ENCODE results near the gene BRPF1.

BRPF1 gene

GRCh38 chr3:9691636-9692035 is 39.9 kb upstream of the BRPF1 start:
- TF ChIP-seq CTCF (IDR thresholded peaks at IDR 0.05): no peak
- Histone ChIP-seq H3K36me3 (peaks cover 100% of the 10 kb centered on the region), H3K27ac (no peak overlapping the region)

GRCh38 chr3:9692416-9692815 is 39.1 kb upstream of the BRPF1 start:
- H3K9me3 ChIP-seq: no peaks in the 10 kb centered on the region
- peaks cover 100% of the 10 kb centered on the region for H3K36me3 ChIP-seq
- no peak for TF ChIP-seq CTCF (IDR thresholded peaks at IDR 0.05)
- H3K27ac ChIP-seq: no peak overlapping the region
- H3K27me3 ChIP-seq: no peaks in the 10 kb centered on the region
- H3K4me1 ChIP-seq (ENCODE audit: control insufficient read depth in 1 of 2, insufficient read depth in 1 of 2, low read depth in 1 of 2, low read length in 1 of 2): no peaks in the 10 kb centered on the region
- H3K4me3 ChIP-seq (ENCODE audit: low read depth in 1 of 2, low read length in 1 of 2): no peak overlapping the region

More at GRCh38 chr3:9691636-9692035, 39.9 kb upstream of the BRPF1 start:
- H3K9me3 ChIP-seq: no peaks in the 10 kb centered on the region
- H3K4me1 ChIP-seq (ENCODE audit: control insufficient read depth in 1 of 2, insufficient read depth in 1 of 2, low read depth in 1 of 2, low read length in 1 of 2): no peaks in the 10 kb centered on the region
- no peaks in the 10 kb centered on the region for H3K27me3 ChIP-seq
- H3K4me3 ChIP-seq (ENCODE audit: low read depth in 1 of 2, low read length in 1 of 2): no peak overlapping the region

GRCh38 chr3:9695345-9695744 is 36.2 kb upstream of the BRPF1 start:
- H3K27ac ChIP-seq: no peak overlapping the region
- no peaks in the 10 kb centered on the region for H3K4me1 ChIP-seq (ENCODE audit: control insufficient read depth in 1 of 2, insufficient read depth in 1 of 2, low read depth in 1 of 2, low read length in 1 of 2)
- H3K4me3 ChIP-seq (ENCODE audit: low read depth in 1 of 2, low read length in 1 of 2): no peak overlapping the region
- no peaks in the 10 kb centered on the region for H3K9me3 ChIP-seq
- no peaks in the 10 kb centered on the region for H3K27me3 ChIP-seq
- peaks cover 100% of the 10 kb centered on the region for H3K36me3 ChIP-seq
- TF ChIP-seq CTCF (IDR thresholded peaks at IDR 0.05): no peak

GRCh38 chr3:9695746-9696145 is 35.8 kb upstream of the BRPF1 start:
- H3K36me3 ChIP-seq: peaks cover 100% of the 10 kb centered on the region
- no peaks in the 10 kb centered on the region for H3K4me1 ChIP-seq (ENCODE audit: control insufficient read depth in 1 of 2, insufficient read depth in 1 of 2, low read depth in 1 of 2, low read length in 1 of 2)
- no peak overlapping the region for H3K4me3 ChIP-seq (ENCODE audit: low read depth in 1 of 2, low read length in 1 of 2)
- no peaks in the 10 kb centered on the region for H3K9me3 ChIP-seq
- H3K27ac ChIP-seq: no peak overlapping the region
- TF ChIP-seq CTCF (IDR thresholded peaks at IDR 0.05): no peak
- H3K27me3 ChIP-seq: no peaks in the 10 kb centered on the region

- H3K36me3 ChIP-seq: peaks cover 100% of the 10 kb centered on the region
- no peak overlapping the region for H3K27ac ChIP-seq
- H3K4me1 ChIP-seq (ENCODE audit: control insufficient read depth in 1 of 2, insufficient read depth in 1 of 2, low read depth in 1 of 2, low read length in 1 of 2): no peaks in the 10 kb centered on the region
- no peak overlapping the region for H3K4me3 ChIP-seq (ENCODE audit: low read depth in 1 of 2, low read length in 1 of 2)
- H3K27me3 ChIP-seq: no peaks in the 10 kb centered on the region
- TF ChIP-seq CTCF (IDR thresholded peaks at IDR 0.05): no peak
- no peaks in the 10 kb centered on the region for H3K9me3 ChIP-seq
These were observed 34.9 kb upstream of the BRPF1 start for GRCh38 chr3:9696480-9697220.

Measured in neutrophil (primary cell).